GM12875 (cell line): ENCODE results near the gene OBP2B.
"Not testable (repeated sequence)": the region's sequence is repeated elsewhere in the genome, so short reads cannot be mapped to it uniquely, and the experiment has no call there.

Experiments used
- H3K4me3 ChIP-seq: one replicate; pipeline ENCODE4 v1.5.1; 2011; ENCODE audit warnings: low read depth, low read length, control low read depth
- CTCF ChIP-seq: IDR thresholded peaks from 2 replicates; pipeline ENCODE4 v1.5.1; 2011; ENCODE audit warnings: low read depth, mild to moderate bottlenecking, control low read depth, inconsistent platforms, low read length, moderate library complexity, borderline replicate concordance; ENCODE audit not compliant: insufficient read depth

The OBP2B gene

DNA sequence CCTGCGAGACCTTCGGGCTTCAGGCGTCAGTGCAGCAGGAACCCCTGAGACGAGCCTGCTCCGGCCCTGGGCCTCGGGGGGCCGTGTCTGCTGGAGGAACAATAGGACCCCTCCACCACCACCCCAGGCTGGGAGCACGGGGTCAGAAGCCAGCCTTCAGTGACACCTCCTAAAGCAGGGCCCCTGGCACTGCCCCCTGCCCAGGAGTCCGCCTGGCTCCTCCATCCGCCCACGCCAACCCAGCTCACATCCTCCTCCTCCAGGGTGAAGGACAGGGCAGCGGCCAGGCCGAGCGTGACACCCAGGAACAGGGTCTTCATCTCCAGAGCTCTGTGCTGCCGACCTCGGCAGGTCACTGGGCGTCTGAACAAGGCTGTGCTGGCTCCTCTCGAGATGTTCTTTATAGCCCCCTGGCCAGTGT, at the start of gene OBP2B:
Gene OBP2B (minus strand): TSS at position 371 of the 421 bp plus-strand sequence. CDS start 51 bp downstream, at position 320.
- not testable (repeated sequence) for H3K4me3 ChIP-seq

- no peak overlapping the region for H3K4me3 ChIP-seq
- no peak for TF ChIP-seq CTCF
Measured at GRCh38 chr9:133258061-133259015, 49.3 kb upstream of the OBP2B start.

DNA sequence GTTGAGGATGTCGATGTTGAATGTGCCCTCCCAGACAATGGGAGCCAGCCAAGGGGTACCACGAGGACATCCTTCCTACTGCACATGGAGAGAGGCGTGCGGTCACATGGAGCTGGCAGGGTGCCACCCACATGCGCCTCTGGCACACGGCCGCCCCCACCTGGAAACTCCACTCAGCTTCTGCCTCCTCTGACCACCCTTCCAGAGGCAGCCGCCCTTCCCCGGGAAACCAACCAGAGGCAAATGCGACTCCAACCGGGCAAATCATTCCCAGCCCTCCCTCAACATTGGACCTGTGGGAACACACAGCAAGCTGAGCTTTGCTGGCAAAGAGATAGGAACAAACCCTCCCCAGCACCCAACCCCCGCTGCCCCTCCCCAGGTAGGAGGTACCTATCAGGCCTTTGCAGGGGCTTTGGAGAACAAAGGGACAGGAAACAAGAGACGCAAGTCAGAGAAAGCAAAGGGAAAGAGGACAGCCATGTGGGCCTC, 48.5 kb upstream of the OBP2B start:
- no peak for TF ChIP-seq CTCF
- H3K4me3 ChIP-seq, result no peak overlapping the region

DNA sequence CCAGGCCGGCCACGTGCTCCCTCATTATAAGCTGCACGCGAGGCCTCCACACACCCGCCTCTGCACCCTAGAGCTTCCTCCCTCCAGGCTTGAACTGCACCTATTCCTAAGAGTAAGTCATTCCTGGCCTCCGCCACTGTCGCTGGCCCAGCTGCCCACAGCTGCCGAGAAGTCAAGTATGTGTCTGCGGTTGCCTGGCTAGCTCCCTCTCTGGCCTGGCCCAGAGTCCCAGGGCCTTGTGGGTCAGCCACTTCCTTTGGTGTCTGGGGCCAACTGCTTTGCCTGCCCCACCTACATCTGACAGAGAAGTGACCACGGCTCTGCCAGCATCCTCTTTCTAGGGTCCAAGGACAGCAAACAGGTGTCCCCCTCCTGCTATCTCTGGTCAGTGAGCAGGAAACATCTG, 47.6 kb upstream of the OBP2B start:
- TF ChIP-seq CTCF, result no peak

GRCh38 chr9:133256136-133256461, 47.0 kb upstream of the OBP2B start:
- no peak overlapping the region for H3K4me3 ChIP-seq
- TF ChIP-seq CTCF, result no peak

More for the DNA sequence above, 47.6 kb upstream of the OBP2B start:
- no peak overlapping the region for H3K4me3 ChIP-seq

DNA sequence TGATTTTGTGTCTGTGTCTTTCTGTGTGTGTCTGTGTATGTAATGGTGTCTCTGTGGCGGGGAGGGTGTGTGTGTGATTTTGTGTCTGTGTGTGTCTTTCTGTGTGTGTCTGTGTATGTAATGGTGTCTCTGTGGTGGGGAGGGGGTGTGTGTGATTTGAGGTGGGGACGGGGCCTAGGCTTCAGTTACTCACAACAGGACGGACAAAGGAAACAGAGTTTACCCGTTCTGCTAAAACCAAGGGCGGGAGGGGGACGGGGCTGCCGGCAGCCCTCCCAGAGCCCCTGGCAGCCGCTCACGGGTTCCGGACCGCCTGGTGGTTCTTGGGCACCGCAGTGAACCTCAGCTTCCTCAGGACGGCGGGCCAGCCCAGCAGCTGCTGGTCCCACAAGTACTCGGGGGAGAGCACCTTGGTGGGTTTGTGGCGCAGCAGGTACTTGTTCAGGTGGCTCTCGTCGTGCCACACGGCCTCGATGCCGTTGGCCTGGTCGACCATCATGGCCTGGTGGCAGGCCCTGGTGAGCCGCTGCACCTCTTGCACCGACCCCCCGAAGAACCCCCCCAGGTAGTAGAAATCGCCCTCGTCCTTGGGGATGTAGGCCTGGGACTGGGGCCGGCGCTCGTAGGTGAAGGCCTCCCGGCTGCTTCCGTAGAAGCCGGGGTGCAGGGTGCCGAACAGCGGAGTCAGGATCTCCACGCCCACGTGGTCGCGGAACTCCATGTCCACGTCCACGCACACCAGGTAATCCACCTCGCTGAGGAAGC, 46.5 kb upstream of the OBP2B start:
- TF ChIP-seq CTCF, result no peak
- no peak overlapping the region for H3K4me3 ChIP-seq

DNA sequence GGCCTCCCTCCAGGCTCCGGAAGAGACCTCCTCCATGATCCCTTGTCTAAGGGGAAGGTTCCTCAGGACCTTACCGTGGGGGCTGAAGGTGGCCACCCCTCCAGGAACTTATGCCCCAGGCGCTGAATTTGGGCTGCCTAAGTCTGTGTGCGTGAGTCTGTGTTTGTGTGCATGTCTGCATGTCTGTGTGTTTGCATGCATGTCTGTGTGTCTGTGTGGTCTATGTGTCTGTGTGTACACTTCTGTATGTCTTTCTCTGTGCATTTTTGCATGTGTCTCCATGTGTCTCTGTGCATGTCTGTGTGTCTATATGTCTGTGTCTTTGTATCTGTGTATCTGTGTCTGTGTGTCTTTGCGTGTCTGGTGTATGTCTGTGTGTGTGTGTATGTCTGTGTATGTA, 45.4 kb upstream of the OBP2B start:
- TF ChIP-seq CTCF, result no peak
- H3K4me3 ChIP-seq, result no peak overlapping the region
